ENCODE results near the gene GPR152.

Gene GPR152

DNA sequence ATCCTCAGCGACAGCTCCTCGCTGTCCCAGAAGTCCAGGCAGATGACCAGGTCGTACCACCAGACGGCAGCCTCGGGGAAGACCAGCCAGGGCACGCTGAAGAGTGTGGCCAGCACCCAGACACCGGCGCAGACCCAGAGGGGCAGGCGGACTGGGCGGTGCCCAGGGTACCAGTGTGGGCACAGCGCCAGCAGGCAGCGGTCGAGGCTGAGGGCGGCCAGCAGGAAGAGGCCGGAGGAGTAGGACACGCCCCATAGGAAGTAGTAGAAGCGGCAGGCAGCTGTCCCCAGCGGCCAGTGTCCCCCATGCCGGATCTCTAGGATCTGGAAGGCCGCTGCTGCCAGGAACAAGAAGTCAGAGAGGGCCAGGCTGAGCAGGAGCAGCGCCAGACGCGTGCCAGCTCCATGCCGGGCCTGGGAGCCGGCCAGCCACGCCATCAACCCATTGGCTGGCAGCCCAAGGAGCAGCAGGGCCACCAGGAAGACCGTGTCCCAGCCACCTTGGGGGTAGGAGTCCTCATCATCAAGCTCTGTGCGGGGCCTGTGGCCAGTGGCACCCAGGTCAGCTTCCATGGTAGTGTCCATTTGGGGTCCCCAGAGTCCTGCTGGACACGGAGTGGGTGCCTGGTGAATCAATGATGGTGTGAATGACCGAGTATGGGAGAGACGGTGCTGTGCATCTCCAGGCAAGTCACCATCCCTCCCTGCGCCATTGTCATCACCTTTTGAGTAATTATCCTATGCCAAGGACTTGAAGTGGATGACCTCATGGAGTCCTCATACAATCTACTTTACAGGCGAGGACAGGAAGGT is at the start of gene GPR152:
GPR152 (minus strand) TSS at position 589 of the 812 bp plus-strand sequence; CDS start at position 584, 5 bp downstream.
- Histone ChIP-seq H3K4me1 (no peaks in the 10 kb centered on the region), H3K4me3 (no peak within 1 kb of the TSS), H3K27me3 (ENCODE audit: low read depth) (no peaks in the 10 kb centered on the region), H3K36me3 (replicated peaks) (no peaks in the 10 kb centered on the region), H3K9me3 (no peaks in the 10 kb centered on the region)
- in situ Hi-C loops (cut with MboI; ENCODE audit: low sequenced_read_pairs) = no loop called here
- DNase-seq (ENCODE audit: low spot score in 2 of 2) = no peak

DNA sequence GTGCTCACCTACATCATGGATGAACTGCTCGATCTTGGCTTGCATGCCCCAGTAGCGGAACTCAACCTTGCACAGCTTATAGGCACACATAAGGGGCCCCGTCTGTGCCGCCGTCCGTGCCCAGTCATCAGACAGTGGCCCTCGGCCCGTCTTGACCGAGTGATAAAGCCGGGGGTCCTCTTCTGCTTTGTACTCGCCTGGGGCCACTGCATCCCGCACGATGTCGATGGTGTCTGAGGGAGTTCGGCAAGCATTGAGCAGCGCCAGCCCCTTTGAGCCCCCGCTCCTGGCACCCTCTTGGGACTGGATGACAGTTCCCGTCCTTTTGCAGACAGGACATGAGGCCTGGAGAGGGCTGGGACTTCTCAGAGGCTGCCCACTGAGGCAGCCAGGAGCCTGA is 49.3 kb upstream of the GPR152 start:
- Histone ChIP-seq H3K4me1 (peaks cover 21% of the 10 kb centered on the region), H3K36me3 (replicated peaks) (peaks cover 25% of the 10 kb centered on the region), H3K9me3 (no peaks in the 10 kb centered on the region), H3K27me3 (ENCODE audit: low read depth) (no peaks in the 10 kb centered on the region), H3K4me3 (no peak overlapping the region)
- in situ Hi-C loops (cut with MboI; ENCODE audit: low sequenced_read_pairs) = no loop called here
- DNase-seq (ENCODE audit: low spot score in 2 of 2) = no peak

GRCh38 chr11:67500831-67501715 is 48.5 kb upstream of the GPR152 start:
- peaks cover 19% of the 10 kb centered on the region for H3K36me3 ChIP-seq (replicated peaks)
- peaks cover 13% of the 10 kb centered on the region for H3K4me1 ChIP-seq
- no peak overlapping the region for H3K4me3 ChIP-seq
- H3K27me3 ChIP-seq (ENCODE audit: low read depth) = no peaks in the 10 kb centered on the region
- no peaks in the 10 kb centered on the region for H3K9me3 ChIP-seq
- in situ Hi-C loops (cut with MboI; ENCODE audit: low sequenced_read_pairs) = no loop called here
- no peak for DNase-seq (ENCODE audit: low spot score in 2 of 2)

GRCh38 chr11:67500484-67500821 is 47.9 kb upstream of the GPR152 start:
- peaks cover 17% of the 10 kb centered on the region for H3K36me3 ChIP-seq (replicated peaks)
- peaks cover 7% of the 10 kb centered on the region for H3K4me1 ChIP-seq
- H3K9me3 ChIP-seq = no peaks in the 10 kb centered on the region
- in situ Hi-C loops (cut with MboI; ENCODE audit: low sequenced_read_pairs) = no loop called here
- no peak for DNase-seq (ENCODE audit: low spot score in 2 of 2)
- H3K27me3 ChIP-seq (ENCODE audit: low read depth) = no peaks in the 10 kb centered on the region
- H3K4me3 ChIP-seq = no peak overlapping the region

- Histone ChIP-seq H3K27me3 (ENCODE audit: low read depth) (no peaks in the 10 kb centered on the region), H3K4me3 (no peak overlapping the region), H3K9me3 (no peaks in the 10 kb centered on the region), H3K4me1 (peaks cover 5% of the 10 kb centered on the region; the same call in 1 of the 2 replicates), H3K36me3 (replicated peaks) (peaks cover 17% of the 10 kb centered on the region)
- in situ Hi-C loops (cut with MboI; ENCODE audit: low sequenced_read_pairs) = no loop called here
- DNase-seq (ENCODE audit: low spot score in 2 of 2) = no peak
Observed at GRCh38 chr11:67499808-67500483, 47.4 kb upstream of the GPR152 start.

- Histone ChIP-seq H3K4me1 (peaks cover under 1% of the 10 kb centered on the region; the same call in 1 of the 2 replicates), H3K9me3 (no peaks in the 10 kb centered on the region), H3K4me3 (no peak overlapping the region), H3K27me3 (ENCODE audit: low read depth) (no peaks in the 10 kb centered on the region), H3K36me3 (replicated peaks) (peaks cover 17% of the 10 kb centered on the region)
- DNase-seq (ENCODE audit: low spot score in 2 of 2) = no peak
- in situ Hi-C loops (cut with MboI; ENCODE audit: low sequenced_read_pairs) = no loop called here
Observed at GRCh38 chr11:67498544-67498972, 46.0 kb upstream of the GPR152 start.

DNA sequence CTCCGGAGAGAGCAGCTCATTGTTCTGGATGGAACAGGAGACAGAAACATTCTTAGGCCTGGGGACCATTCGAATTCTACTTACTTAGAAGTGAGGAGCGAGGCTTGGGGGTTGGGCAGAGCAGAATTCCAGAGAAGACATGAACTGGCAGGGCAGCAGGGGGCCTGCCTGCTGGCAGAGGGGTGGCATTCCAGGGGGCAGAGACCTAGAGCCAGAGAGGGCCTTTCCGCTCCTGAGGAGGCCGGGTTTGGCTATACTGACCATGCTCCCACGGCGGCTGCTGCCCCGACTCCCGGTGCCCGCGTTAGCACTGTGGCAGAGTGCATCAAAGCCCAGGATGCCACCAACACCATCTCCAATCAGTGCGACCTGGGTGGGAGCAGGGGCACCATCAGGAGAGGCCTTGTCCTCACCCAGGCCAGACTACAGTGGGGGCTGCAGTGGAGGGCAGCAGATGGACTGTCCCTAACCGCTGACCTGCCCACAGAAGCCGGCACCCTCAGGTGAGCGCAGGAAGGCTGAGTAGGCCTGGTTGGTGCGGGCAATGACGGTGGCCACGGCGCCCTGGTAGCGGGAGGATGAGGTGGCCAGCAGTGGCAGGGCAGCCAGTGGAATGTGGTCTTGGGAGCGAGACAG is 45.2 kb upstream of the GPR152 start:
- in situ Hi-C loops (cut with MboI; ENCODE audit: low sequenced_read_pairs) = no loop called here
- no peak for DNase-seq (ENCODE audit: low spot score in 2 of 2)
- Histone ChIP-seq H3K9me3 (no peaks in the 10 kb centered on the region), H3K27me3 (ENCODE audit: low read depth) (no peaks in the 10 kb centered on the region), H3K4me1 (no peaks in the 10 kb centered on the region), H3K4me3 (no peak overlapping the region), H3K36me3 (replicated peaks) (peaks cover 18% of the 10 kb centered on the region)

- no peaks in the 10 kb centered on the region for H3K9me3 ChIP-seq
- H3K4me3 ChIP-seq = no peak overlapping the region
- no peaks in the 10 kb centered on the region for H3K27me3 ChIP-seq (ENCODE audit: low read depth)
- H3K36me3 ChIP-seq (replicated peaks) = peaks cover 23% of the 10 kb centered on the region
- H3K4me1 ChIP-seq = no peaks in the 10 kb centered on the region
- in situ Hi-C loops (cut with MboI; ENCODE audit: low sequenced_read_pairs) = no loop called here
- no peak for DNase-seq (ENCODE audit: low spot score in 2 of 2)
Observed at GRCh38 chr11:67496113-67496512, 43.6 kb upstream of the GPR152 start.

DNA sequence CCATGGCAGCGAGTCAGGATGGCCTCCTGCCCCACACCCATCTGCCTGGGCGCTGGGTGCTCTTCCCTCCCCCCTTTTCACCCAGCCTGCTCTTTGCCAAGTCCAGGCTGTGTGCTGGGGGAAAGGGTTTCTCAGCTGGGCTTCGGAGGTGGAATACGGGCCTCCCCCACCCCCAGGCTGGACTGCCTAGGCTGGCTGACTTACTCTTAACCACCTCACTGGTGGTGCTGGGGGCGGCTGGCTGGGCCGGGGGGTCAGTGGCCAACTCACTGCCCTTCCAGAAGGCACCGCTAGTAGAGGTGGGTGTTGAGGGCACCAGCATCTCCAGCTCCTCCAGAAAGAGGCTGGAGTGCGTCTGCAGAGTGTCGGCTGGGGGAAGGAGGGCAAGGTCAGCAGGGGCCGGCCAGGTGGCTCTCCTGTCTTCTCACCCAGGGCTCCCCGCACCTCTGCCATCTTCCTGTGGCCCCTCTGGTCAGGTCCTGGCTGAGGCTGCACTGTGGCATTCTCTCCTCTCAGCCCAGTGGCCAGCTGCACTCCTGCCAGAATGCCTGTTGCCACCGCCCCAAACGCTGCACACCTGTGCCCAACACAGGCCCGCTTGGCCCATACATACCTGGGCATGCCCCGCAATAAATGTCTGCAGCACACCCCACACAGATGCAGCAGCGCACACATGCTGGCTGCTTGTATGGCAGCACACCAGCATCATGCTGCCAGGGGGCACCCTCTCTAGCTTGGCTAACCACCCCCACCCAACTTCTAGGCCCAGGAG is 42.9 kb upstream of the GPR152 start:
- DNase-seq (ENCODE audit: low spot score in 2 of 2) = no peak
- H3K4me1 ChIP-seq = no peaks in the 10 kb centered on the region
- no peaks in the 10 kb centered on the region for H3K9me3 ChIP-seq
- in situ Hi-C loops (cut with MboI; ENCODE audit: low sequenced_read_pairs) = no loop called here
- peaks cover 22% of the 10 kb centered on the region for H3K36me3 ChIP-seq (replicated peaks)
- no peaks in the 10 kb centered on the region for H3K27me3 ChIP-seq (ENCODE audit: low read depth)
- no peak overlapping the region for H3K4me3 ChIP-seq

- no peaks in the 10 kb centered on the region for H3K9me3 ChIP-seq
- in situ Hi-C loops (cut with MboI; ENCODE audit: low sequenced_read_pairs) = no loop called here
- H3K36me3 ChIP-seq (replicated peaks) = peaks cover 30% of the 10 kb centered on the region
- H3K4me3 ChIP-seq = no peak overlapping the region
- H3K27me3 ChIP-seq (ENCODE audit: low read depth) = no peaks in the 10 kb centered on the region
- DNase-seq (ENCODE audit: low spot score in 2 of 2) = no peak
- no peaks in the 10 kb centered on the region for H3K4me1 ChIP-seq
Observed at GRCh38 chr11:67494371-67495233, 42.1 kb upstream of the GPR152 start.

DNA sequence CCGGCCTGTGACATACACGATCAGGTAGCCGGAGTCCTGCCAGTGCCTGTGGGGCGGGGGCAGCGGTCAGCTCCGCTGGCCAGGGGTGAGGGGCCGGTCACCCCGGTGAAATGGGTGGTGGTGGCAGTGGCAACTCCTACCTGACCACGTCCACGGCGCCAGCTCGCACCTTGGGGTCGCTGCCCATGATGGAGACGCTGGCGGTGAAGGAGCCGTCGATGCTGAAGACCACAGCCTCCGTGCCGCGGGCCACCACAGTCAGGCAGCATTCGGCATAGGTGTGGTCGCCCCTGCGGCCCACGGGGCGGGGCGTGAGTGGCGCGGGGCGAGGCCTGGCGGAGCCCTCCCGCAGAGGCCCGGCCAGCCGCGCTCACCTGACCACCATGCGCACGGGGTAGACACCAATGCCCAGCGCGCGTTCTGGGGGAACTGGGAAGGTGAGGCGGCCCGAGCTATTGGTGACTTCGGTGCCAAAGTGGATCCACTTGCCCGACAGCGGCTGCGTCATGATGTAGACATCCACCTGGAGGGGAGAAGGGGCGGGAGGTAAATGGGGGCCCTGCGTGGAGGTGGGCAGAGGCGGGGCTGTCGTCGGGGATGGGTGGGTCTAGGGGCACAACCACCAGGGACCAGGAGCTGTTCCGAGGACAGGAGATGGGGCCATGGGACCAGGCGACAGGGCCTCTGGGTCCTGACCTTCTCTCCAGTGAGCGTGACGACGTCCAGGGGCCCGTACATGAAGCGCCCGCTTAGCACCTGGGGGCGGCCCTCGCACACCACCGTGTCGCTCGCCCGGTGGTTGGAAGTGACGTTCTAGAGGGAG is 41.2 kb upstream of the GPR152 start:
- peaks cover 30% of the 10 kb centered on the region for H3K36me3 ChIP-seq (replicated peaks)
- in situ Hi-C loops (cut with MboI; ENCODE audit: low sequenced_read_pairs) = no loop called here
- no peaks in the 10 kb centered on the region for H3K4me1 ChIP-seq
- no peaks in the 10 kb centered on the region for H3K9me3 ChIP-seq
- DNase-seq (ENCODE audit: low spot score in 2 of 2) = no peak
- no peaks in the 10 kb centered on the region for H3K27me3 ChIP-seq (ENCODE audit: low read depth)
- no peak overlapping the region for H3K4me3 ChIP-seq

Data from HAP-1 (cell line).